Colon (tissue), 2 donors: Measurements from ENCODE around the gene MRTFA.

Experiments
- FAIRE-seq: peaks from 2 replicates; lab custom pipeline; 2012; peaks lifted over from hg19 to GRCh38; lab: Jason Lieb, UNC
- donor health status: control.
- donor health status: control.

MRTFA gene

GRCh38 chr22:40410731-40411505 is 225.6 kb downstream of the MRTFA start:
- no peak for FAIRE-seq

GRCh38 chr22:40410272-40410671 is 226.2 kb downstream of the MRTFA start:
- no peak for FAIRE-seq

- no peak for FAIRE-seq
These were observed 226.9 kb downstream of the MRTFA start for GRCh38 chr22:40409613-40410113.

GRCh38 chr22:40408718-40409612 is 227.6 kb downstream of the MRTFA start:
- FAIRE-seq, result no peak

- no peak for FAIRE-seq
These were observed 228.4 kb downstream of the MRTFA start for GRCh38 chr22:40407831-40408717.

- FAIRE-seq, result no peak
These were observed 229.3 kb downstream of the MRTFA start for GRCh38 chr22:40407021-40407761.

GRCh38 chr22:40406063-40406890 is 230.2 kb downstream of the MRTFA start:
- no peak for FAIRE-seq

GRCh38 chr22:40405178-40406062 is 231.1 kb downstream of the MRTFA start:
- FAIRE-seq, result no peak

GRCh38 chr22:40404251-40405177 is 232.0 kb downstream of the MRTFA start:
- FAIRE-seq, result no peak

- FAIRE-seq, result no peak
These were observed 232.9 kb downstream of the MRTFA start for GRCh38 chr22:40403651-40404050.

- FAIRE-seq, result no peak
These were observed 233.4 kb downstream of the MRTFA start for GRCh38 chr22:40403141-40403540.

GRCh38 chr22:40401981-40402406 is 234.5 kb downstream of the MRTFA start:
- no peak for FAIRE-seq

GRCh38 chr22:40401532-40401931 is 235.0 kb downstream of the MRTFA start:
- FAIRE-seq, result no peak

GRCh38 chr22:40400159-40400558 is 236.4 kb downstream of the MRTFA start:
- no peak for FAIRE-seq

- FAIRE-seq, result no peak
These were observed 236.9 kb downstream of the MRTFA start for GRCh38 chr22:40399621-40400020.

GRCh38 chr22:40397396-40397795 is 239.1 kb downstream of the MRTFA start:
- no peak for FAIRE-seq

GRCh38 chr22:40396882-40397281 is 239.6 kb downstream of the MRTFA start:
- FAIRE-seq, result peak; percentile 61

- FAIRE-seq, result no peak
These were observed 240.9 kb downstream of the MRTFA start for GRCh38 chr22:40395607-40396006.
